HG03045 (cell line): ENCODE measurements around the gene PBRM1.
"Not testable (repeated sequence)": the region's sequence is repeated elsewhere in the genome, so short reads cannot be mapped to it uniquely, and the experiment has no call there.

ENCODE experiments used
- ATAC-seq: cut with Tn5 transposase; IDR thresholded peaks from one replicate; pipeline ENCODE4 v1.9.1; 2021; ENCODE audit warnings: mild to moderate bottlenecking, moderate library complexity; ENCODE audit not compliant: unreplicated experiment

Gene PBRM1

DNA sequence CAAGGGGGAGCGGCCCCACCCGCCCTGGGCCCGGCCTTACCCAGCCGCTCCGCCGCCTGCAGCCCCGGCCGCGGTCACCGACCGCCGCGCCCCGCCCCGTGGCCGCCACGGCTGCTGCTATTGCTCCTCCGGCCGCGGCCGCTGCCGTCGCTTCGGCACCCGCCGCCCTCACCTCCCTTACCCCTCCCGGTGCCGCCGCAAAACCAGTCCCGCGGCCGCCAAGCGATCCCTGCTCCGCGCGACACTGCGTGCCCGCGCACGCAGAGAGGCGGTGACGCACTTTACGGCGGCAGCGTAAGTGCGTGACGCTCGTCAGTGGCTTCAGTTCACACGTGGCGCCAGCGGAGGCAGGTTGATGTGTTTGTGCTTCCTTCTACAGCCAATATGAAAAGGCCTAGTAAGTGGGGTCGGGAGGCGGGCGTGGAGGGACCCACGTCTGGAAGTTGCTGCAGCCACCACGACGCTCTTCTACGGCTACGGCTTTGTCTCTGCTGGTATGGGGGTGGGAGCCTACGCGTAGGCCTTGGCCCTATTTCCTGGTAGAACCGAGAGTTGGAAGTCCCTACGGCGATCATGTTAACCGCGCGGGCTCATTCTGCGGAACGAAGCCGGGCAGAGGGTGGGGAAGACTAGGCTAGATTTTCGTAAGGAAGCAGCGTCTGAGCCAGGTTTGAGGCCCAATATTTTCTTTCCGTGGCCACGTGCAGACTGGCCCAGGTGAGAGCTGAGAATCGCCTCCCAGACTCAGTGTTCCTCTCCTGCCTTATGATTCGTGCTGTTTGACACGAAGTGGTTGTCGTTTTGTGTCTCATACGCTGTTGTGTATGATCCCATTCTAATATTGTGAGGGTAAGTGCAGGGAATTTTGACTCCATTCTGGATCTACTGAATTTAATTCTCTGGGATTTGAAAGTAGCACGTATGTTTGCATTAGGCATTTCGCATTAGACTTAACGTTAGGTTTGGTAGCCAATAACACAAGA lies at the start of gene PBRM1, which contains the start of gene GNL3:
Gene PBRM1, minus strand, starts transcription at position 205 of the 983 bp plus-strand sequence.
Gene GNL3, plus strand, starts transcription at position 324 of the 983 bp plus-strand sequence. Its CDS starts 61 bp downstream, at position 385.
- peak; percentile 74 for ATAC-seq

GRCh38 chr3:52733256-52733891 lies 47.7 kb upstream of the PBRM1 start:
- no peak for ATAC-seq

DNA sequence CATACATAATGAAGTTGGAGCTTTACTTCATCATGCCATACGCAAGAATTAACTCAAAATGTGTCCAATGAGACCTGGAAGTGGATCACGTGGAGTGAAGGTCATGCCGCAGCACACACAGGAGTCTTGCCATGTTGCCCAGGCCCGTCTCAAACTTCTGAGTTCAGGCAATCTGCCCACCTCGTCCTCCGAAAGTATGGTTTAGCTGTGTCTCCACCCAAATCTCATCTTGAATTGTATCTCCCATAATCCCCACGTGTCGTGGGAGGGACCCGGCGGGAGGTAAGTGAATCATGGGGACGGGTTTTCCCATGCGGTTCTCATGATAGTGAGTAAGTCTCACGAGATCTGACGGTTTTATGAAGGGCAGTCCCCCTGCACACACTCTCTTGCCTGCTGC lies 45.9 kb upstream of the PBRM1 start:
- no peak for ATAC-seq

- no peak for ATAC-seq
Measured at GRCh38 chr3:52730681-52731080, 45.0 kb upstream of the PBRM1 start.

DNA sequence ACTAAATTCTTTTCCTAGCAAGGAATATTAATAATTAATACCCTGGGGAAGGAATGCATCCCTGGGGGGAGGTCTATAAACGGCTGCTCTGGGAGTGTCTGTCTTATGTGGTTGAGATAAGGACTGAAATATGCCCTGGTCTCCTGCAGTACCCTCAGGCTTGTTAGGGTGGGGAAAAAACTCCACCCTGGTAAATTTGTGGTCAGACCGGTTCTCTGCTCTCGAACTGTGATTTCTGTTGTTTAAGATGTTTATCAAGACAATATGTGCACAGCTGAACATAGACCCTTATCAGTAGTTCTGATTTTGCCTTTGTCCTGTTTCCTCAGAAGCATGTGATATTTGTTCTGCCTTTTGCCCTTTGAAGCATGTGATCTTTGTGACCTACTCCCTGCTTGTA lies 43.0 kb upstream of the PBRM1 start:
- not testable (repeated sequence) for ATAC-seq

GRCh38 chr3:52724511-52724910 lies 38.8 kb upstream of the PBRM1 start:
- ATAC-seq, result no peak

GRCh38 chr3:52723935-52724334 lies 38.2 kb upstream of the PBRM1 start:
- ATAC-seq, result no peak

- ATAC-seq, result no peak
Measured at GRCh38 chr3:52722491-52722890, 36.8 kb upstream of the PBRM1 start.

DNA sequence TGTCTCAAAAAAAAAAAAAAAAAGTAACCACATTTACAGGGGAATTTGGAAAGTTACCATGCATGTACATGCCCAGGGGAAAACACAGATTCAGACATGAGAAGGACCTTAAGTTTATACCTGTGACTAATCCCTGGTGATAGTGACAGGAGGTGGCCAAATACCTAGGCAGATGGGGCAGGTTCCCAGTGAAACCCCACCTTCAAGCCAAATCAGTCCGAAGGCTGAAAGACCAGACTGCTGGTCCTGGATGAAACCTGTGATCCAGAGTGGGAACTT lies 36.0 kb upstream of the PBRM1 start:
- no peak for ATAC-seq

DNA sequence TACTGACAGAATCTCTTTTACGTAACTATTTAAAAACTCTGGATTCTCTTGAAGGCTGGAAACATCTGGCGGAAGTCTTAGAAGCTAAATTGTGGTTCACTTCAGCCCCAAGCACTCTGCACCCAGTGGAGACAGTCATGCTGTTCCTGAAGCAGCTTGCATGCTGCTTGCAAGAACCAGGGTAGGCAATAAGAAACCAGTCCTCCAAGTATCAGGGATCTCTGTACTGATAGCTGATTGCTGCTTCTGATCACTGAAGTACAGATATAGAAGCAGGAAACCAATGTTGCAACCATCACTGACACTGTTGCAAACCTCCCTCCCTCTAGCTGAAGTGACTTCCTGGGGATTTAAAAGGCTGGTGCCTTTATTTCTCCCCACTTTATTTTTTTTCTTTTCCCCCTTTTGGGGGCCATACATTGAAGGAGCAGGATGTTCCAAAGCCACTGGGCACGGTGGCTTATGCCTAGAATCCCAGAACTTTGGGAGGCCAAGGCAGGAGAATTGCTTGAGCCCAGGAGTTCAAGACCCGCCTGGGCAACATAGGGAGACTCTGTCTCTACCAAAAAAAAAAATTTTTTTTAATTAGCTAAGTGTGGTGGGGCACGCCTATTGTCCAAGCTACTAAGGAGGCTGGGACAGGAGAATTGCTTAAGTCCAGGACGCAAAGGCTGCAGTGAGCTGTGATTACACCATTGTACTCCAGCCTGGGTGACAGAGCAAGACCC lies 35.5 kb upstream of the PBRM1 start:
- ATAC-seq, result no peak

GRCh38 chr3:52719618-52720017 lies 33.9 kb upstream of the PBRM1 start:
- no peak for ATAC-seq

GRCh38 chr3:52715714-52716305 lies 30.1 kb upstream of the PBRM1 start:
- ATAC-seq, result no peak

GRCh38 chr3:52714335-52715302 lies 28.9 kb upstream of the PBRM1 start:
- no peak for ATAC-seq

DNA sequence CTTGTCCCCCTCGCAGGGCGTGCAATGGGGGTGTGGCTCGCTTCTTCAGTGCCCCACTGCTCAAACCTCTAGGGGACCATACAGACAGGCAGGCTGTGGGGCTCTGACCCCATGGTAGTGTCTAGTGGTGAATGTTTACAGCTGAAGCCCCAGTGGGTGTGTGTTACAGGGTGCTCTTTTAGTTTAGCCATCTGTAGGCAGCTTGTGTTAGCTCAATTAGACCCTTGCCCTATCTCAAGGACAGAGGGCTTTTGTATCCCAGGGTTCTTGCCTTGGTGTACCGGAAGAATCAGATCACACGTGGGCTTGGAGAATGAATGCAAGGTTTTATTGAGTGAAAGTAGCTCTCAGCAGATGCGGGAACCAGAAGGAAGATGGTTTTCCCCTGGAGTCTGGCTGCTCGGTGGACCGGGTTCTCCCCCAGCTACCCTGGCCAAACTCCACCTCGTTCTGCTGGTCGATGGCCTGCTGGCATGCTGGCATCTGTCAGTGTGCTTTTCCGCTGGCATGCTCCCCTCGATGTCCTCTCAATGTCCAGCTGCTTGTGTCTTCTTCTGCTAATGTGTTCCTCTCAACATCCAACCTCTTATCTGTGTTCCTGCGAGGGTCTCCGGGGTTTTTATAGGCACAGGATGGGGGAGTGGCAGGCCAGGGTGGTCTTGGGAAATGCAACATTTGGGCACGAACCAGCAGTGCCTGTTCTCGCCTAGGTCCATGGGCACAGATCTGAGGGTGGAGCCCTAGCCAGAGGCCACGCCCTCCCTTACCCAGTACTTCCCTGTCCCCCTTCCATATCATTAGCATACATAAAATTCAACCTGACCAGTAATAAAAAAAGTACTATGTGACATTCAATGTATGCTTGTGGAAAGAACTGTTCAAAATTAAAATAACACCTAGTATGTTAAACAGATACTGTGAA lies 26.8 kb upstream of the PBRM1 start:
- ATAC-seq, result no peak

GRCh38 chr3:52710512-52710911 lies 24.8 kb upstream of the PBRM1 start:
- no peak for ATAC-seq

DNA sequence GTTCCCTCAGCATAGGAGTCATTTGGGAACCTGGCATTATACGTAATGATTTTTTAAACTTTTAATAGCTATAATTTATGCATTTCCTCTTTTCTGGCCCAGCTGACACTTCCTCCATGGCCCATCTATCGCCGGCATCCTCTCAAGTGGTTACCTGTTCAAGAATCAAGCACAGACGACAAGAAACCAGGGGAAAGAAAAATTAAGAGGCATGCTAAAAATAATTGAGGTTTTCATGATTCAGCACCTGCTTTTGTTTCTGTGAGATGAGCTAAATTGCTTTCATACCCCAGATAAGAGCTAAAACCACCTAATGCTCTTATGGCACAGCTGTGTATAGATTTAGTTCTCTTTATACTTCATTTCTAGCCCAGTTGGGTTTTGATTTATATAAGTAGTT lies 21.9 kb upstream of the PBRM1 start:
- no peak for ATAC-seq

DNA sequence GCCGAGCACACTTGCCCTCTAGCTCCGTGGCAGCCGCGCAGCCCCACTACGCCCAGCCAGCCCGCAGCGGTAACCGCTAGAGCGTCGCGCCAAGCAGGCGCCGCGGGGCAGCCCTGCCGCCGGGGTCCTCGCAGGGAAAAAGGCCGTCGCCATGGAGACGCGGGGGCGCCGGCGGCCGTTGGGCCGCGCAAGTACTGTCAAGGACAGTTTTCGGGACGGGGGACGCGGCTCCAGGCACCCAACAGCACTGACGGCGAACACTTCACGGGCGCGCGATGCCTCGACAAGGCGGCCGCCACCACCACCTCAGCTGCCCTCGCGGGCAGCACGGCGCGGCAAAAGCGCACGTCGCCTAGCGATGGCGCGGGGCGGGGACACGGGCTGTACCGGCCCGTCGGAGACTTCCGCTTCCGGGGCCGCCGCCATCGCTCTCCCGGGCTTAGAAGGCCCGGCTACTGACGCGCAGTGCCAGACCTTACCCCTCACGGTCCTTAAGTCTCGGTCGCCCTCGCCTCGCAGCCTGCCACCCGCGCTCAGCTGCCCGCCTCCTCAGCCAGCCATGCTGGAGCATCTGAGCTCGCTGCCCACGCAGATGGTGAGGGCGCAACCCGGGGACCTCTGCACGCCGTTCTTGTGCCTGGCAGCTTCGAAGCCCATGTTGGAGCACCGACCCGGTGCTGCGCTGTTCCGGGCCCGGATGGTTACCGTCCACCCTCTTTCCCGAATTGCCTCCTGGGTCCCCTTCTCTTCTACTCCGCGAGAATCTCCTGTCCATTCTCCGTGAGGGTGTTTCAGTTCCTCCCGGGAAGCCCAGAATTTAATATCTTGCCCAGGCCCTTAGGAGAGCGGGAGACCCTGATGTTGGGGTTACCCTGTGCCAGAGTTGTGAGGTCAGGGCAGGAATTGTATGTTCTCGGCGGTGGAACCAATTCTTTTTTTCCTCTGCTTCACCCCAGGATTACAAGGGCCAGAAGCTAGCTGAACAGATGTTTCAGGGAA lies 20.3 kb upstream of the PBRM1 start, which contains the start of the genes GLT8D1 and SPCS1:
Gene GLT8D1, minus strand, starts transcription at position 104 of the 999 bp plus-strand sequence. CDS start 5,331 bp downstream, outside the sequence.
Gene SPCS1, plus strand, starts transcription at position 419 of the 999 bp plus-strand sequence. Its CDS starts 141 bp downstream, at position 560.
- peak; percentile 77 for ATAC-seq

DNA sequence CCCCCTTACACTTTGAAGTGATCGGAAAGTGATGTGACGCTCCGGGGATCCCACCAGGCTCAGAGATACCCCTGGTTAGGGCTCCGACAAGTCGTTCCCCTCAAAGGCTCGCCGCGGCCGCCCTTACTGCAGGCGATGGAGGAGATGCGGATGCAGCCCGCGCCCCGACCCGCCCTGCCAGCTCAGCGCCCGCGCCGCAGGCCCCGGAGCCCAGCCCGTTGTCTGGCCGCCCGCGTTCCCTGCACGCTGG lies 19.6 kb upstream of the PBRM1 start:
- ATAC-seq, result no peak
